ENCODE measurements around the gene STMN3.

DNA sequence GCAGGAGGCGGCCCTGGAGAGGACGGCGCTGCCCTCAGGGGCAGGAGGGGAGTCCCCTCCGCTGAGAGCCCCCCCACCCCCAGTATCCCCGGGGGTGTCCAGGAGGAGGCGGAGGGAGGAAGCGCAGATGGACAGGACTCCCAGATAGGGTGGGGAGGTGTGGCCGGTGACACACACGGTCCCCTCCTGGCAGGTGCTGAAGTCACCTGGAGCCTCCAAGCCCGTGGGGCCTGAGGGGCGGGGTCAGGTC lies 1.4 kb downstream of the STMN3 start:
- TF ChIP-seq RAD21 (IDR thresholded peaks at IDR 0.05): no peak
- TF ChIP-seq, protein P1, sequence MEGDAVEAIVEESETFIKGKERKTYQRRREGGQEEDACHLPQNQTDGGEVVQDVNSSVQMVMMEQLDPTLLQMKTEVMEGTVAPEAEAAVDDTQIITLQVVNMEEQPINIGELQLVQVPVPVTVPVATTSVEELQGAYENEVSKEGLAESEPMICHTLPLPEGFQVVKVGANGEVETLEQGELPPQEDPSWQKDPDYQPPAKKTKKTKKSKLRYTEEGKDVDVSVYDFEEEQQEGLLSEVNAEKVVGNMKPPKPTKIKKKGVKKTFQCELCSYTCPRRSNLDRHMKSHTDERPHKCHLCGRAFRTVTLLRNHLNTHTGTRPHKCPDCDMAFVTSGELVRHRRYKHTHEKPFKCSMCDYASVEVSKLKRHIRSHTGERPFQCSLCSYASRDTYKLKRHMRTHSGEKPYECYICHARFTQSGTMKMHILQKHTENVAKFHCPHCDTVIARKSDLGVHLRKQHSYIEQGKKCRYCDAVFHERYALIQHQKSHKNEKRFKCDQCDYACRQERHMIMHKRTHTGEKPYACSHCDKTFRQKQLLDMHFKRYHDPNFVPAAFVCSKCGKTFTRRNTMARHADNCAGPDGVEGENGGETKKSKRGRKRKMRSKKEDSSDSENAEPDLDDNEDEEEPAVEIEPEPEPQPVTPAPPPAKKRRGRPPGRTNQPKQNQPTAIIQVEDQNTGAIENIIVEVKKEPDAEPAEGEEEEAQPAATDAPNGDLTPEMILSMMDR (IDR thresholded peaks at IDR 0.05; ENCODE audit: low read depth, low read length, missing input control): no peak
- no peak for TF ChIP-seq JUND (IDR thresholded peaks at IDR 0.05)
- TF ChIP-seq YY1 (IDR thresholded peaks at IDR 0.05): no peak
- TF ChIP-seq, protein P2, sequence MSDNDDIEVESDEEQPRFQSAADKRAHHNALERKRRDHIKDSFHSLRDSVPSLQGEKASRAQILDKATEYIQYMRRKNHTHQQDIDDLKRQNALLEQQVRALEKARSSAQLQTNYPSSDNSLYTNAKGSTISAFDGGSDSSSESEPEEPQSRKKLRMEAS (IDR thresholded peaks at IDR 0.05): no peak
- TF ChIP-seq, protein P3, sequence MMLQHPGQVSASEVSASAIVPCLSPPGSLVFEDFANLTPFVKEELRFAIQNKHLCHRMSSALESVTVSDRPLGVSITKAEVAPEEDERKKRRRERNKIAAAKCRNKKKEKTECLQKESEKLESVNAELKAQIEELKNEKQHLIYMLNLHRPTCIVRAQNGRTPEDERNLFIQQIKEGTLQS (IDR thresholded peaks at IDR 0.05): no peak
- no peak for TF ChIP-seq TAF1 (conservative IDR thresholded peaks at IDR 0.05)
- no peak for TF ChIP-seq GABPA (IDR thresholded peaks at IDR 0.05 in 1 of 2, conservative IDR thresholded peaks at IDR 0.05 in 1 of 2)
- TF ChIP-seq, protein P4, sequence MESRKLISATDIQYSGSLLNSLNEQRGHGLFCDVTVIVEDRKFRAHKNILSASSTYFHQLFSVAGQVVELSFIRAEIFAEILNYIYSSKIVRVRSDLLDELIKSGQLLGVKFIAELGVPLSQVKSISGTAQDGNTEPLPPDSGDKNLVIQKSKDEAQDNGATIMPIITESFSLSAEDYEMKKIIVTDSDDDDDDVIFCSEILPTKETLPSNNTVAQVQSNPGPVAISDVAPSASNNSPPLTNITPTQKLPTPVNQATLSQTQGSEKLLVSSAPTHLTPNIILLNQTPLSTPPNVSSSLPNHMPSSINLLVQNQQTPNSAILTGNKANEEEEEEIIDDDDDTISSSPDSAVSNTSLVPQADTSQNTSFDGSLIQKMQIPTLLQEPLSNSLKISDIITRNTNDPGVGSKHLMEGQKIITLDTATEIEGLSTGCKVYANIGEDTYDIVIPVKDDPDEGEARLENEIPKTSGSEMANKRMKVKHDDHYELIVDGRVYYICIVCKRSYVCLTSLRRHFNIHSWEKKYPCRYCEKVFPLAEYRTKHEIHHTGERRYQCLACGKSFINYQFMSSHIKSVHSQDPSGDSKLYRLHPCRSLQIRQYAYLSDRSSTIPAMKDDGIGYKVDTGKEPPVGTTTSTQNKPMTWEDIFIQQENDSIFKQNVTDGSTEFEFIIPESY (IDR thresholded peaks at IDR 0.05): no peak
- no peak for TF ChIP-seq FOXA1 (IDR thresholded peaks at IDR 0.05)
- TF ChIP-seq, protein P5, sequence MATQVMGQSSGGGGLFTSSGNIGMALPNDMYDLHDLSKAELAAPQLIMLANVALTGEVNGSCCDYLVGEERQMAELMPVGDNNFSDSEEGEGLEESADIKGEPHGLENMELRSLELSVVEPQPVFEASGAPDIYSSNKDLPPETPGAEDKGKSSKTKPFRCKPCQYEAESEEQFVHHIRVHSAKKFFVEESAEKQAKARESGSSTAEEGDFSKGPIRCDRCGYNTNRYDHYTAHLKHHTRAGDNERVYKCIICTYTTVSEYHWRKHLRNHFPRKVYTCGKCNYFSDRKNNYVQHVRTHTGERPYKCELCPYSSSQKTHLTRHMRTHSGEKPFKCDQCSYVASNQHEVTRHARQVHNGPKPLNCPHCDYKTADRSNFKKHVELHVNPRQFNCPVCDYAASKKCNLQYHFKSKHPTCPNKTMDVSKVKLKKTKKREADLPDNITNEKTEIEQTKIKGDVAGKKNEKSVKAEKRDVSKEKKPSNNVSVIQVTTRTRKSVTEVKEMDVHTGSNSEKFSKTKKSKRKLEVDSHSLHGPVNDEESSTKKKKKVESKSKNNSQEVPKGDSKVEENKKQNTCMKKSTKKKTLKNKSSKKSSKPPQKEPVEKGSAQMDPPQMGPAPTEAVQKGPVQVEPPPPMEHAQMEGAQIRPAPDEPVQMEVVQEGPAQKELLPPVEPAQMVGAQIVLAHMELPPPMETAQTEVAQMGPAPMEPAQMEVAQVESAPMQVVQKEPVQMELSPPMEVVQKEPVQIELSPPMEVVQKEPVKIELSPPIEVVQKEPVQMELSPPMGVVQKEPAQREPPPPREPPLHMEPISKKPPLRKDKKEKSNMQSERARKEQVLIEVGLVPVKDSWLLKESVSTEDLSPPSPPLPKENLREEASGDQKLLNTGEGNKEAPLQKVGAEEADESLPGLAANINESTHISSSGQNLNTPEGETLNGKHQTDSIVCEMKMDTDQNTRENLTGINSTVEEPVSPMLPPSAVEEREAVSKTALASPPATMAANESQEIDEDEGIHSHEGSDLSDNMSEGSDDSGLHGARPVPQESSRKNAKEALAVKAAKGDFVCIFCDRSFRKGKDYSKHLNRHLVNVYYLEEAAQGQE (IDR thresholded peaks at IDR 0.05): no peak
- no peak for TF ChIP-seq SP1 (IDR thresholded peaks at IDR 0.05)
- no peak for TF ChIP-seq RXRA (IDR thresholded peaks at IDR 0.05)
- TF ChIP-seq HNF4A (conservative IDR thresholded peaks at IDR 0.05): no peak
